HG03097 (cell line): Measurements from ENCODE around the gene CRIP1.

ENCODE experiments used
- ATAC-seq: cut with Tn5 transposase; IDR thresholded peaks from one replicate; pipeline ENCODE4 v1.9.1; 2021; ENCODE audit not compliant: unreplicated experiment, low FRiP score

Gene CRIP1

DNA sequence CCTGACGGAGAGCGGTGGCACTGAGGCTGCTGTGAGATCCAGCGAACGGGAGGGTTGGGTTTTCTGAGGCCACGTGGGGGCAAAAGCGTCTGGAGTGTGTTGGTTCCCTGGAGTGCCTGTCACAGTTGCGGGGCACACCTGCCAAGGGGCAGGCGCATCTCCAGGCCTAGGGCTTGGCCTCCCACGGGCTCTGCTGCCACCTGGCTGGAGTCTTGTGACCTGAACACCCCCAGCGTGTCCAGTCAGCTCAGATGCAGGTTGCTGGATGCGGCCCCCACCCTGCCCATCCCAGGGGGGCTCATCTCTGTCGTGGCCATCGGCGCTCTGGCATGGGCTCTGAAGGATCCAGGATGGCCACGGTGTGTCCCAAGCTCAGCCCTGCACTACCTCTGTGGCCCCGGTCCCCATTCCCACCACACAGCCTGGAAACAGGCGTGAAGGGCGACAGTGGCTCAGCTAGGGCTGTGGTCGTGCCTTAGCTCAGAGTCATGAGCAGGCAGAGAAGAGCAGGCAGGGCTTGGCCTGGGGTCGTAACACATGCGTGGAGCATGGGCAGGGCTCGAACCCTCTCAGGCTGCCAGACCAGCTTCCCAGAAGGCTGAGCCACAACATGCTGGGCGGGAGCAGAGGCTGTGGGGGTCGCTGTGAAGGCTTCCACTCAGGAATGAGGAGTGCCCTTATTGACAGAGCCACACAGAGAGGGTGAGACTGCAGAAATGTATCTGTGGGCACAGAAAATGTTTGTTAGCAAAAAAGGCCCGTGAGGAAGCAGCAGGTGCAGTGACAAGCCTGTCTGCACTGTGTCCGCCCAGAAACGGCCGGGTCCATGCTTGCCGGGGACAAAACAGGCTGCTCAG, 35.6 kb upstream of the CRIP1 start:
- no peak for ATAC-seq

DNA sequence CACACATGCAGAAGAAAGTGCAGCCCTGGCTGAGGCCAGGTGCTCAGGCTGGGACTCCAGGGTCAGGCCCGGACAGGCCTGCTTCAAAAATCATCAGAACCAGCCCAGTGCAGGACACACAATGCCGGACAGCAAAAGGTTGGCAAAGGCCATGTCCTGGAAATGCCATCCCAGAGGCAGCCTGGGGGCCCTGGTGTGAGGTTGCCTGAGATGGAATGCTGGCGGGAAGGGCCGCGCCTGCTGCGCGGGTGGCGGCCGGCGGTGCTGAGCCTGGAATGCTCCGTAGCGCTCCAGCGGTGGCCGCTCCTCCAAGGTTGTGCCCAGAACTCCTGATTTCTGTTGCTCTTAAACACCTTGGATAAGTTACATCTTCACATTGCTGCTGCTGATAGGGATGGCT, 33.7 kb upstream of the CRIP1 start:
- no peak for ATAC-seq

DNA sequence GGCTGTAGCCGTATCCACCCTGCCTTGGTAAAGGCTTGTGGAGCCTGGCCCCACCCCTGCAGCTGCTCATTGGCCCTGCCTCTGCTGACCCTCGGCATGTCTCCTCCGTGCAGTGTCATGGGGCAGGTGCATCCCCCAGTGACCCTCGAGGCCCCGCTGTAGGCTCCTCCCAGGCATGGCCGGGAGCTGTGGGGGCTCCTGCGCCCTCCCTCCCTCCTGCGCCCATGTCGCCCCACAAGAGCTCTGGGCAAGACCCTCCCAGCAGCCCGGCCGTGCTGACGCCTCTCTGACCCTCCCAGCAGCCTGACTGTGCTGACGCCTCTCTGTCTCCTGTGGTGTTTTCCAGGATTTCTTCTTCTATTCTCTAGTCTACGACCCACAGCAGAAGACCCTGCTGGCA, 32.8 kb upstream of the CRIP1 start:
- ATAC-seq: no peak

DNA sequence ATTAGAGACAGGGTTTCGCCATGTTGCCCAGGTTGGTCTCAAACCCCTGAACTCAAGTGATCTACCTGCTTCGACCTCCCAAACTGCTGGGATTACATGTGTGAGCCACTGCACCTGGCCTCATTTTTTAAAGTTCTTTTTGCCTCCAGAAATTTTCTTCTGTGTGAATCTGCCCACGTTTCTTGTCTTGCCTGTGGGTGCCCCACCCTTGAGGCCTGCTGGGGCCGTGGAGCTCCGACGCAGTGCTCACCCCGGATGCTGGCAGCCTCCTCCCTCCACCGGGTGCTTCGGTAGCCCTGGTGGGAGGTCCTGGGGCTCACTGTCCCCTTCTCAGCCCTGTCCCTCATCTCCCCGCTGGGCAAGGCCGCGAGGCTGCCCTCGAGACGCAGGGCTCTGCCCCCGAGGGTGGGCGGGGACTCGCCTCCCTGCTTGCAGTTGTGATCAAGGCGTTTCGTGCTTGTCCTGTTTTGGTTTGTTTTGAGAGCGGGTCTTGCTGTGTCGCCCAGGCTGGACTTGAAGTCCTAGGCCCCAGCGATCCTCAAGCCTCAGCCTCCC, 31.5 kb upstream of the CRIP1 start:
- no peak for ATAC-seq

DNA sequence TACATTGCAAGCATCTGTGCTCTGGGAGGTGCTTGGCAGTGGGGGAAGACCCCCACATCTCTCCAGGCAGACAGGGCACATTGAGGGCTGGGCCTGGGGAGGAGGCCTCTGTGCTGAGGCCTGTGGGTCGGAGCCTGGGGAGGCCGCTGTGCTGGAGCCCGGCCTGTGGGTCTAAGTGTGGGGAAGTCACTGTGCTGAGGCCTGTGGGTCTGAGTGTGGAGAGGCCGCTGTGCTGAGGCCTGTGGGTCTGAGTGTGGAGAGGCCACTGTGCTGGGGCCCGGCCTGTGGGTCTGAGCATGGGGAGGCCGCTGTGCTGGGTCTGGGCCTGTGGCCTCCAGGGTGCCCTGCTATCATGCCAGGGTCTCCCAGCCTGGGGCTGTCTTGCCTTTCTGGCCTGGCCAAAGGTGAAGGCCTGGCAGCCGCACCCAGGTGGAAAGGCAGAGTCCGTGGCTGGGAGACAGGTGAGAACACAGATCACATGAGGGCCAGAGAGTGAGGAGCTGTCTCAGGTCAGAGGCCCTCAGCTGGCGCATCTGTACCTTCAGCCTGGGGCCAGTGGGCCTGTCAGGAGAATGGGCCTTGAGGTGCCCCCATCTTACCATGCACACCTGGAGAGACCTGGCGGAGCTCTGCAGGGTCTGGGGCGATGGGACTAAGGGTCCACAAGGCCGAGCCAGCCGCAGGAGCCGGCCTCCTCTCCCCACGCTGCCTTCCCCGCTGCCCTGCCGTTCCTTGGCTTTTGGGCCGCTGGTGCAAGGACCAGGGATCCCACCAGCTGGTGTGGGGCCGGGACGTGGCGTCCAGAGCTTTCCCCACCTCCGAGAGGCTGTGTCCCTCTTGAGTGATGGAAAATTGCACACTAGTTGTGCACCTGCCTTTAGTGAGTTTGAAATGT, 30.7 kb upstream of the CRIP1 start:
- ATAC-seq: no peak

DNA sequence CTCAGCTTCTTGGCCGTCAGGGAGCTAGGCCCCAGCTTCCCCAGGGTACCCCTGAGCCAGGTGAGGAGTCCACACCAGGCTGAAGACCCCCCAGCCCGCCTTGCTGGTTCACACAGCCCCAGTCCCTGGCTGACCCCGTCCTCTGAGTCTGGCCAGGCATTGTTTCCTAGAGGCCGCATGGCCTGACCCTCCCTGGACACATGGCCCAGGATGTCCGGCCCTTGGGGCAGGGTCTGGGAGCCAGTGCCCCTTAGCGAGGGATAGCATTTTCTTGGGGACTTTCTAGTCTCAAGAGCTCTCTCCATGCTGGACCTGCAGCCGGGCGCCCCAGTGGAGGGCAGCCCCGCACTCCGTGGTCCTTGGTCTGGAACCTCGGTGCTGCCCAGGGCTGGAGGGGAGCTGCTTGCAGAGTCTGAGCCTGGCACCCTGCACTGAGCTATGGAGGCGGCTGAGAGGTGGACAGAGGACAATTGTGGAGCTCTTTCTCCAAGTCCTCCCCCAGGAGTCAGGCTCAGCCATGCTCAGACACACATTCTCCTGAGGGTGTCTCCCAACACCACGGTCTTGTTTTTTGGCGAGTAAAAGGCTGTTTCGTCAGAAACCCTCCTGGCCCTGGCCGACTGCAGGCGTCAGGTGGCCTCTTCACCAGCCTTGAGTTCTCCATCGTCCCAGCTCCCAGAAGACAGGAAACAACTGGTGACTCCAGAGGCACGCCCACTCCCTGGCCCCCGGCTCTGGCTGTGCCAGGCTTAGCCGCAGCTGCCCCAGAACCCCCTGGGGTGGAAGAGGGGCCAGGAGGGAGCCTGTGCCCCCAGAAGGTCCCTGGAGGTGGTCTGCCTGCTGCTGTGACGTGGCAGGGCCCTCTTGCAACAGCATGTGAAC, 29.7 kb upstream of the CRIP1 start:
- no peak for ATAC-seq

DNA sequence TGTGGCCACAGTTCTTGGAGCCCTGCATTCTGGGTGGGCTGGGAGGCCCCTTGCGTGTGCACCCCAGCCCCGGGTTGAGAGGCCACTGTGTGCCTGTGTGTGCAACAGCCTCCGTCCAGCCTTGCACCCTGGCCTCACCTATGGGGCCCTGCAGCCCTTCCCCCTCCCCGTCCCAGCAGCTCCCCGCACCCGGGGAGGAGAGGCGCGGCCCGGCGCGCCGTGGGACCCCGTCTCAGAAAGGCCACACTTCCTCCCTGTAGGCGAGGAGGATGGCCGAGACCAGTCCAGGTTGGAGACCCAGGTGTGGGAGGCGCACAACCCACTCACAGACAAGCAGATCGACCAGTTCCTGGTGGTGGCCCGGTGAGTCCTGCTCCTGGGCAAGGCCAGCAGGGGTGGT, 28.7 kb upstream of the CRIP1 start:
- ATAC-seq: no peak

DNA sequence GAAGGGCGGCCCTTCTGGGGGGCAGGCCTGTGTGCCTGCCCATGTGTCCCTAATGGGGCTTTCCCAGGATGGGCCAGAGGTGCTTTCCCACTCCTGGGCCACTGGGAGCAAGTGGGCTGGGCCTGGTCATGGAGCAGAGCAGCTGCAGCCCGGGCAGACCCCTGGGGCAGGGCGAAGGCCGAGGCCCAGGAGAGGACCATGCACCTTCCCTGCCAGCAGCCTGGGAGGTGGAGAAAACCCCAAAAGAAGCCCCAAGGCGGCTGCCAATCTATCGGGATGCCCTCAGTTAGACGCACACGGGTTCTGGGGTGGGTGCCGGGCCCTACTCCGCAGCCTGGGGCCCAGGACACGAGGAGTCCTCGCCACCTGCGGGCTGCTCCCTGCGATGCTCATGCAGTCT, 28.1 kb upstream of the CRIP1 start:
- ATAC-seq: no peak

DNA sequence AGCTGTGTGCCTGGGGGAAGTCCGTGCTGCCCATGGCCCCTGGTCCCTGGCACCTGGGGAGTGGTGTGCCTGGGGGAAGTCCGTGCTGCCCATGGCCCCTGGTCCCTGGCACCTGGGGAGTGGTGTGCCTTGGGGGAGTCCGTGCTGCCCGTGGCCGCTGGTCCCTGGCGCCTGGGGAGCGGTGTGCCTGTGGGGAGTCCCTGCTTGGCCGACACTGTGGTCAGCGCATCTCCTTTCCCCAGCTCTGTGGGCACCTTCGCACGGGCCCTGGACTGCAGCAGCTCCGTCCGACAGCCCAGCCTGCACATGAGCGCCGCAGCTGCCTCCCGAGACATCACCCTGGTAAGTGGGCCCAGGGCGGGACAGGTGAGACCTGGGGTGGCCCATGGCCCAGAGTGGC, 26.6 kb upstream of the CRIP1 start:
- ATAC-seq: no peak

DNA sequence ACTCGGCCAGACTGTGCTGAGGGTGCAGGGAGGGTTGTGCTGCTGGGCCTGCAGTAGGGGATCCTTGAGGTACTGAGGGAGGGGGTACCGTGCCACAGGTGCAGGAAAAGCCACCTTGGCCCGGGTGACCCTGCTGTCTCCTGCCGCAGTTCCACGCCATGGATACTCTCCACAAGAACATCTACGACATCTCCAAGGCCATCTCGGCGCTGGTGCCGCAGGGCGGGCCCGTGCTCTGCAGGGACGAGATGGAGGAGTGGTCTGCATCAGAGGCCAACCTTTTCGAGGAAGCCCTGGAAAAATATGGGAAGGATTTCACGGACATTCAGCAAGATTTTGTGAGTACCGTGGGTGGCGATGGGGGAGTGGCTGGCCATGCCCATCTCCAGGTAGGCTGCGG, 26.1 kb upstream of the CRIP1 start:
- ATAC-seq: no peak

DNA sequence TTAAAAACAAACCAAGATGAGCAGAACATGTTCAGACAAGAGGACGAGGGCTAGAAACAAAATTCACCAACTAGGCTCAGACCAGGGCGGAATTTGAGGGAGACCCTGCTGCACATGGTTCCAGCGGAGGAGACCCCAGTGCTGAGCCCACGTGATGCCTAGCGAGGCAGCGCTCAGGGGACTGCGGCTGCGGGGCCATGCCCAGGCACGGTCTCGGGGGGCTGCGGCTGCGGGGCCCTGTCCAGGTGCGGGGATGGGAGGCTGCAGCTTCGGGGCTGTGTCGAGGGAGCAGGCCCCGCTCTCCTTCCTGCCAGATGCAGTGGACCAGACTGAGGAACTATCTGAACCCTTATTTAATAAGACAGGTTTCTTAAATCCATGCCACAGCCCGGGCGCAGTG, 24.8 kb upstream of the CRIP1 start:
- ATAC-seq: no peak

DNA sequence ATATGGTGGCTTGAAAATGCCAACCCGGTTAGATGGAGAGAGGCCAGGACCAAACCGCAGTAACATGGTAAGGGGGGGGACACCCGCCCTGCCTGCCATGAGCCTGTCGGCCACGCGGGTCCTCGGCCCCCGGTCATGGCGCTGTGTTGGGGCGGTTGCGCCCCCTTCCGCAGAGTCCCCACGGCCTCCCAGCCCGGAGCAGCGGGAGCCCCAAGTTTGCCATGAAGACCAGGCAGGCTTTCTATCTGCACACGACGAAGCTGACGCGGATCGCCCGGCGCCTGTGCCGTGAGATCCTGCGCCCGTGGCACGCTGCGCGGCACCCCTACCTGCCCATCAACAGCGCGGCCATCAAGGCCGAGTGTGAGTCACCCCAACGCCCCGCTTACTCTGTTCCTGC, 22.2 kb upstream of the CRIP1 start:
- ATAC-seq: no peak

DNA sequence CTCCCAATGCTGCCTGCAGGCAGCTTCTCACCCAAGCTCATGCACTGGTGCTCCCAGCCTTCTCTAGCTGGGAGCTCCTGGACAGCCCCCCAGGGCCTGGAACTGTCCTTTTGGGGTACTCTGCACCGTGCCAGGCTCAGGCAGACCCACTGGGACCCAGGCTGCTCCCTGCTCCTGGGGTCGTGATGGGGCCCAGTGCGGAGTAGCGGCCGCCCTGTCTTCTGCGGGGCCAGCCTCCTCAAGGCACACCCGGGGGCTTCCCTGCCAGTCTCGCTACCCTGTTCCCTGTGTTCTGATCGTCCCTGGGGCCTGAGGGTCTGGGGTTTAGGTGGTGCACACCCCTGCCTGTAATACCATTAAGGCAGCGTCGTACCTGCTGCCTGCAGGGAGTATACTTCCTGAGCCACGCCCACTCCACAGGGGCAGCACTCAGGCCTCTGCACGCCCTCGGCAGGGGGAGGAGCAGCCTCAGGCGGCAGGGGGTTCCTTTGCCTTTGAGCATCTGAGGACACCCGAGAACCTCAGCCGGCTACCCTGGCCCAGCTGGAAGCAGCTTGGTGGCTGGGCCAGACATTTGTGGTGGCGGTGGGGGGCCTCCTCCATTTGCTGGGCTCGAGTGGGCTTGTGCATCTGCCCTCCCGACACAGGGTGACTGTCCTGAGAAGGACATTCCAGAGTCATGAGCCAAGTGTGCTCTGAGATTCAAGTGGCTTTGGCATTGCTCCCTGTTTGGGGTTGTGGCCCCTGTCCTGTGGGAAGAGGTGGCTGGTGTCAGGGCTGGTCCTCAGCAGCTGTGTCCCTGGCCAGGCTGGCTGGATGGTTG, 21.3 kb upstream of the CRIP1 start:
- ATAC-seq: no peak

DNA sequence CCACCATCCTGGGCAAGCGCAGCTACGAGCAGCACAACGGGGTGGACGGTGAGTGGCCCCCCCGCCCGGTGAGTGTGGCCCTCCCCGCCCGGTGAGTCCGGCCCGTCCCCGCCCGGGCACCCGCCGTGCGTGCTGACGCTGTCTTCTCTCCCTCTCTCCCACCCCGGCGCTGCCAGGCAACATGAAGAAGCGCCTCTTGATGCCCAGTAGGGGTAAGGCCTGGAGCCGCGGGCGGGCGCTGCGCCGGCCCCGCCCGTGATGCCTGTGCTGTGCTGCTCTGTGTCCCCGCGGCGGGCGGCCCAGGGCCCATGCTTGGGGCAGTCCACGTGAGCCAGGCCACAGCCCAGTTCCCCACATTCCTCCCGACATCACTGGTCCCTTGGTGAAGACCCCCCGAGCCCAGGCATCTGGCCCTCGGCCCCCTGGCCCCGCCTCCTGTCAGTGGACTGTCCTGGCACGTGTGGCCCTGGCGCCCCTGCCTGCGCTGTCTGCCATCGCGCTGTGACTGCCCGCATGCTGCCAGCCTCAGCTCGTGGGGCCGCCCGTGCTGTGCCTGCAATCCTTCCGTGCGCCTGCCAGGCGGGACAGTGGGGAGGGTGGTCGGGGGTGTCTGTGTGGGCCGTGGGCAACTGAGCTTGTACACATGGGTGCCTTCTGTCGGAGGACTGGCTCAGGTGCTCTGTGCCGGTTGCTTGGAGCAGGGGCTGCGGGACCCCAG, 20.0 kb upstream of the CRIP1 start:
- ATAC-seq: no peak

DNA sequence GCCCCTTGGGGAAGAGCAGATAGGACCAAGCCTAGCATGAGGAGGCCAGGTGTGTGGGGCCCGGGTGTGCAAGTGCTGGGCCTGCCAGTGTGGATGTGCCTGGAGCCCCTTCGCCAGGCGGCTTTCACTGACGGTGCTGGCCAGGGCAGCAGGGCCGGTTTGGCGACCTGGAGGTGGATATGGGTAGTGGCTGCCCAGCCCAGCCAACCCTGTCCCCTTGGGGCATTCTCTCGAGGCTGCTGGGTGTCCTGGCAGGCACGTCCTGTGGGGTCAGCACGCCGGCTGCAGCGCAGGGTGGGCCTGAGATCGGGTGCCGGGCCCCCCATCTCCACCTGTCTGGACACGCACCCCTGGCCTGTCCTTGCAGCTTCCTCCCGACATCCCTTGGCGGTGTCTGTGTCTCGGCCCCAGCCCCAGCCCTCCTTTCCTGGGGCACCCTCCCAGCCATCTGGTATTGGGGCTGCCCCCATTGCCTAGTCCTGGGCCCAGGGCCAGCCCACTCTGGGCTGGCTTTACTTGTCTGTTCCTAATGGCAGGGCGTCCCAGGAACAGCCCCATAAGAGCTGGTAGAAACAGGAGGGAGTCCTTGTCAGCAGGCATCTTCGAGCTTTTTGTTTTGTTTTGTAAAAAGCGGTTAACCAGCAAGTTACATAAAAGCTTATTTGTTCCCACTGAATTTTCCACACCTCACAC, 19.3 kb upstream of the CRIP1 start:
- ATAC-seq: no peak

DNA sequence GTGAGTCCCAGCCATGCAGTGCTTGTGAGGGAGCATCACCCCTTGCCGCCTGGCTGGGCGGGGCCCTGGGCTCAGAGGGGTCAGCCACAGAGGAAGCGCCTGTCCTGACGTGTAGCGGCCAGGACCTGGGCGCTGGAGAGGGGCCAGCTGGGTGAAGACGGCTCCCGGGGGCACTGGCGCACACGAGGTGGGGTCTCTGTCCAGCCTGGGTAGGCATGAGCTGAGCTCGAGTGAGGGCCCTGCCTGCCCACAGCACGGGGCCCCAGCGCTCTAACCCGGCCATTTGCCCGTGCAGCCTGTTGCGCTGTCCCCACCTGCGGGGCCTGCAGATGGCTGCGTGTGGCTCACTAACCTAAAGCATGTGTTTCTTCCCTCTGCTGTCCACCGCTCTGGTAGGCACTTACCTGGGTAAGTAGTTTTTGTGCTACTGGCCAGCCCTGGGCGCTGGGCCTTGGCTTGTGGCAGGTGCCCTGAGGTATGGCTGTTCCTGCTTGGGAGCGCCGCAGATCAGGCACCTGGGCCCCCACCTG, 18.7 kb upstream of the CRIP1 start:
- no peak for ATAC-seq

DNA sequence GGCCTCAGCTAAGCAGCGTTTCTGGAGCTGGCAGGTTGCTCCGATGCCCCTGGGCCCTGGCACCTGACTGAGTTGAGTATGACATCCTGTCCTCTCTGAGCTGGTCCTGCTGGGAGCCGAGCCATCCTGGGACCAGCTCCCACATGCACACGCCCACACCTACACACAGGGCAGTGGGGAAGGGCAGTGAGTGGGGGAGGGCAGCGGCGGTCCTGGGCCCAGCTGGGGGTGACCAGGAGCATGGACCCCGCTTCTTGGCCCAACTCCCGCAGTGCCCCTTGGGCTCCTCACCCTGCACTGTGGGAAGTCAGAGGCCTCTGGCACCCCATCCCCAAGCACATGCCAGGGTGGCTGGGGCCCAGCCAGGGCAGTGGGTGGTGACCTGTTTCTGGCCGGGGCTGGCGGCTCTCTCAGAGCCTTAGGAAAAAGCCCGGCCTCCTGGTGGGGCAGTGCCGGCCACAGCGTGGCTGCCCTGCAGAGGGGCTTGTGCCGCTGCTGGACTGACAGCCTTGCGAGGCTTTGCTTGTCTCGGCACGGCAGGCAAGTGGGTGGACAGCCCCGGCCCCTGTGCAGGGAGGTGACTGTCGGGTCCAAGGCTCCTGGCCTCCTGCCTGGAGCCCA, 18.0 kb upstream of the CRIP1 start:
- no peak for ATAC-seq
